ENCODE measurements around the gene THSD7B.
"Not testable (repeated sequence)": the region's sequence is repeated elsewhere in the genome, so short reads cannot be mapped to it uniquely, and the experiment has no call there.

THSD7B gene

GRCh38 chr2:136765256-136766072, at the start of gene THSD7B:
TSS of gene THSD7B (plus strand) at chr2:136765545. CDS start at chr2:136882179, 116,634 bp downstream.
- no peak for DNase-seq

- no peak for DNase-seq
Measured at GRCh38 chr2:136718273-136718672, 47.1 kb upstream of the THSD7B start.

- no peak for DNase-seq
Measured at GRCh38 chr2:136727973-136728699, 37.2 kb upstream of the THSD7B start.

GRCh38 chr2:136736236-136736635, 29.1 kb upstream of the THSD7B start:
- no peak for DNase-seq

- no peak for DNase-seq
Measured at GRCh38 chr2:136738044-136738443, 27.3 kb upstream of the THSD7B start.

- DNase-seq = no peak
Measured at GRCh38 chr2:136741471-136741870, 23.9 kb upstream of the THSD7B start.

GRCh38 chr2:136750065-136750464, 15.3 kb upstream of the THSD7B start:
- DNase-seq = no peak

GRCh38 chr2:136751406-136751805, 13.9 kb upstream of the THSD7B start:
- DNase-seq = no peak

- DNase-seq = not testable (repeated sequence)
Measured at GRCh38 chr2:136758504-136758903, 6.8 kb upstream of the THSD7B start.

GRCh38 chr2:136764452-136765255, 691 bp upstream of the THSD7B start:
- DNase-seq = no peak

- DNase-seq = no peak
Measured at GRCh38 chr2:136766073-136766404, 694 bp downstream of the THSD7B start.

GRCh38 chr2:136767030-136767429, 1.7 kb downstream of the THSD7B start:
- no peak for DNase-seq

GRCh38 chr2:136769871-136770270, 4.5 kb downstream of the THSD7B start:
- DNase-seq = no peak

- no peak for DNase-seq
Measured at GRCh38 chr2:136770384-136770783, 5.0 kb downstream of the THSD7B start.

- DNase-seq = no peak
Measured at GRCh38 chr2:136777391-136777790, 12.0 kb downstream of the THSD7B start.

- DNase-seq = no peak
Measured at GRCh38 chr2:136783856-136784255, 18.5 kb downstream of the THSD7B start.

GRCh38 chr2:136785215-136785614, 19.9 kb downstream of the THSD7B start:
- DNase-seq = no peak

- DNase-seq = no peak
Measured at GRCh38 chr2:136787970-136788369, 22.6 kb downstream of the THSD7B start.

GRCh38 chr2:136796339-136796738, 31.0 kb downstream of the THSD7B start:
- DNase-seq = no peak

GRCh38 chr2:136798766-136799165, 33.4 kb downstream of the THSD7B start:
- DNase-seq = no peak

- no peak for DNase-seq
Measured at GRCh38 chr2:136801661-136802060, 36.3 kb downstream of the THSD7B start.

- no peak for DNase-seq
Measured at GRCh38 chr2:136809998-136810397, 44.7 kb downstream of the THSD7B start.

GRCh38 chr2:136818839-136819238, 53.5 kb downstream of the THSD7B start:
- DNase-seq = no peak

- no peak for DNase-seq
Measured at GRCh38 chr2:136823291-136823690, 57.9 kb downstream of the THSD7B start.
